Gastroesophageal sphincter (tissue), 4 donors: ENCODE data around the gene CDYL2. TPM values are rescaled to one million over a fixed set of nuclear protein-coding genes. Genes with fewer than 3 reads are reported as not detected.

Experiments
- ATAC-seq: fragments of 150-250 bp; one replicate; pipeline ENCODE4 v1.9.1; 2016; ENCODE audit warnings: mild to moderate bottlenecking, moderate library complexity
- H3K27ac ChIP-seq, 4 donors: fragments of 200-600 bp; sonication (generic) in 3 of 4; 1 replicate in 3 of 4; 2 replicates in 1 of 4; pipeline ENCODE4 v1.5.1; 2016 to 2019
- H3K27me3 ChIP-seq: fragments of 200-600 bp; sonication (generic); one replicate; pipeline ENCODE4 v1.5.1; 2019
- H3K36me3 ChIP-seq, 2 donors: fragments of 200-600 bp; sonication (generic); one replicate each; pipeline ENCODE4 v1.5.1; 2019; ENCODE audit warnings: control low read depth in 1 of 2
- H3K4me1 ChIP-seq, 3 donors: fragments of 200-600 bp; sonication (generic); 1 replicate in 2 of 3; 2 replicates in 1 of 3; pipeline ENCODE4 v1.5.1; 2016 to 2019; ENCODE audit warnings: control low read depth in 2 of 3
- H3K4me3 ChIP-seq, 2 donors: fragments of 200-600 bp; sonication (generic); one replicate each; pipeline ENCODE4 v1.5.1; 2019; ENCODE audit warnings: mild to moderate bottlenecking in 1 of 2, moderate library complexity in 1 of 2
- H3K9me3 ChIP-seq, 3 donors: fragments of 200-600 bp; sonication (generic); one replicate each; pipeline ENCODE4 v1.5.1; 2017 to 2019; ENCODE audit warnings: control low read depth in 2 of 3
- CTCF ChIP-seq, 4 experiments: fragments of 200-600 bp in 2 of 4; fragments of 450-650 bp in 2 of 4; sonication (generic) in 1 of 4; IDR thresholded peaks; one replicate each; pipeline ENCODE4 v1.5.1; 2017 to 2019; ENCODE audit warnings: antibody characterized with exemption in 4 of 4, mild to moderate bottlenecking in 2 of 4, moderate library complexity in 2 of 4
- EP300 ChIP-seq: sonication (generic); formaldehyde crosslinking; IDR thresholded peaks from one replicate; pipeline ENCODE4 v1.6.1; 2017; ENCODE audit warnings: antibody characterized with exemption, mild to moderate bottlenecking
- POLR2A ChIP-seq, 2 donors: fragments of 450-650 bp; IDR thresholded peaks; one replicate each; pipeline ENCODE4 v1.6.1; 2017; ENCODE audit warnings: antibody characterized with exemption in 2 of 2, mild to moderate bottlenecking in 2 of 2, moderate library complexity in 1 of 2
- POLR2AphosphoS5 ChIP-seq: sonication (generic); formaldehyde crosslinking; IDR thresholded peaks from one replicate; pipeline ENCODE4 v1.6.1; 2017; ENCODE audit warnings: antibody characterized with exemption
- WGBS, 2 donors: methylation state at CpG; one replicate each; pipeline ENCODE4 v1.1.5; 2018; ENCODE audit warnings: low coverage in 1 of 2; 5-methylcytosine and 5-hydroxymethylcytosine counted together
- total RNA-seq, 4 donors: library from RNA; depleted of rRNA; stranded (reverse); fragments of >200 nt; gene quantifications; one replicate each; pipeline ENCODE4 v1.1.0, GENCODE V29; 2016

CDYL2 gene
- total RNA-seq, 4 donors from 2014 or later: 0.78 to 11.7 (median 3.2) TPM

- no peak overlapping the region for H3K4me3 ChIP-seq
- no peaks in the 10 kb centered on the region for H3K36me3 ChIP-seq
- peaks cover 3% of the 10 kb centered on the region for H3K27me3 ChIP-seq
- ATAC-seq: no peak
- TF ChIP-seq POLR2AphosphoS5 (no peak), POLR2A (IDR thresholded peaks at IDR 0.05) (no peak), EP300 (no peak), CTCF (IDR thresholded peaks at IDR 0.05) (no peak)
- H3K4me1 ChIP-seq: no peaks in the 10 kb centered on the region
- WGBS, 2 donors: 84% methylated on average over 6 of the region's 6 CpGs; no CpG with 5 or more reads in 1 of the 2 donors
- H3K9me3 ChIP-seq: peaks cover 0 to 4% (median 0%) of the 10 kb centered on the region in 3 donors
- no peak overlapping the region for H3K27ac ChIP-seq
Measured at GRCh38 chr16:80680839-80681238, 123.6 kb downstream of the CDYL2 start.

- H3K27me3 ChIP-seq: peaks cover 3% of the 10 kb centered on the region
- H3K9me3 ChIP-seq: peaks cover 0 to 4% (median 0%) of the 10 kb centered on the region in 3 donors
- H3K36me3 ChIP-seq: no peaks in the 10 kb centered on the region
- H3K4me3 ChIP-seq: no peak overlapping the region
- no peak for ATAC-seq
- WGBS, 2 donors: 71 to 79% methylated on average over 5 to 7 of the region's 7 CpGs
- no peak for TF ChIP-seq POLR2AphosphoS5
- no peak for TF ChIP-seq CTCF (IDR thresholded peaks at IDR 0.05)
- TF ChIP-seq EP300: no peak
- H3K4me1 ChIP-seq: no peaks in the 10 kb centered on the region
- H3K27ac ChIP-seq: no peak overlapping the region
Measured at GRCh38 chr16:80680046-80680445, 124.4 kb downstream of the CDYL2 start.

- no peak overlapping the region for H3K4me3 ChIP-seq
- no peaks in the 10 kb centered on the region for H3K27me3 ChIP-seq
- no peaks in the 10 kb centered on the region for H3K4me1 ChIP-seq
- WGBS, 2 donors: 100% methylated on average over 1 of the region's 1 CpG; no CpG with 5 or more reads in 1 of the 2 donors
- H3K9me3 ChIP-seq: peaks cover 0 to 4% (median 0%) of the 10 kb centered on the region in 3 donors
- H3K36me3 ChIP-seq: no peaks in the 10 kb centered on the region
- no peak for TF ChIP-seq EP300
- TF ChIP-seq POLR2A (IDR thresholded peaks at IDR 0.05): no peak
- no peak for TF ChIP-seq POLR2AphosphoS5
- TF ChIP-seq CTCF (IDR thresholded peaks at IDR 0.05): no peak
- ATAC-seq: no peak
- no peak overlapping the region for H3K27ac ChIP-seq
Measured at GRCh38 chr16:80674884-80675283, 129.5 kb downstream of the CDYL2 start.

GRCh38 chr16:80672379-80672778 is 132.0 kb downstream of the CDYL2 start:
- no peak overlapping the region for H3K4me3 ChIP-seq
- no peak for TF ChIP-seq POLR2AphosphoS5
- no peak for TF ChIP-seq POLR2A (IDR thresholded peaks at IDR 0.05)
- no peak for TF ChIP-seq CTCF (IDR thresholded peaks at IDR 0.05)
- TF ChIP-seq EP300: no peak
- ATAC-seq: no peak
- no peaks in the 10 kb centered on the region for H3K27me3 ChIP-seq
- no peaks in the 10 kb centered on the region for H3K4me1 ChIP-seq
- H3K27ac ChIP-seq: no peak overlapping the region
- H3K9me3 ChIP-seq: no peaks in the 10 kb centered on the region
- H3K36me3 ChIP-seq: no peaks in the 10 kb centered on the region

- no peaks in the 10 kb centered on the region for H3K36me3 ChIP-seq
- TF ChIP-seq POLR2AphosphoS5 (no peak), POLR2A (IDR thresholded peaks at IDR 0.05) (no peak), EP300 (no peak), CTCF (IDR thresholded peaks at IDR 0.05) (no peak)
- no peak overlapping the region for H3K4me3 ChIP-seq
- H3K9me3 ChIP-seq: no peaks in the 10 kb centered on the region
- 41 to 57% methylated on average over 1 to 4 of the region's 5 CpGs for WGBS, 2 donors
- no peak overlapping the region for H3K27ac ChIP-seq
- no peaks in the 10 kb centered on the region for H3K27me3 ChIP-seq
- no peak for ATAC-seq
- no peaks in the 10 kb centered on the region for H3K4me1 ChIP-seq
Measured at GRCh38 chr16:80671281-80671849, 133.0 kb downstream of the CDYL2 start.
